SK-N-SH (cell line): Measurements from ENCODE around the gene TSPAN32. TPM values are rescaled to one million over a fixed set of nuclear protein-coding genes. Genes with fewer than 3 reads are reported as not detected.

Experiments used
- CTCF ChIA-PET: fragments of 300-600, 350-600 bp; formaldehyde crosslinking; extraction: SDS; loops from one replicate; lab custom pipeline; 2021; lab: Yijun Ruan, JAX
- POLR2A ChIA-PET: fragments of 350-600 bp; sonication (Branson Sonifier 250); formaldehyde crosslinking; extraction: SDS; loops from one replicate; lab custom pipeline; 2020; ENCODE audit warnings: antibody characterized with exemption, inconsistent platforms; lab: Yijun Ruan, JAX
- DNase-seq: peaks from one replicate; pipeline ENCODE4 v3.0.0; 2012
- H2AFZ ChIP-seq: fragments of 200-600 bp; sonication (generic); 2 replicates; pipeline ENCODE4 v1.8.1; 2016; ENCODE audit warnings: antibody characterized with exemption, mild to moderate bottlenecking, low read depth
- H3F3A ChIP-seq: fragments of 200-600 bp; sonication (generic); replicated peaks from 2 replicates; pipeline ENCODE3; 2016; ENCODE audit warnings: antibody characterized with exemption, mild to moderate bottlenecking; ENCODE audit not compliant: insufficient read depth
- H3K27ac ChIP-seq, 2 experiments: fragments of 200-500 bp in 1 of 2; fragments of 200-600 bp in 1 of 2; sonication (Bioruptor generic) in 1 of 2; sonication (generic), shearing (Covaris generic) in 1 of 2; 2 replicates each; pipeline versions ENCODE4 v1.5.1 to v1.6.1; 2014 to 2016; ENCODE audit warnings: low read depth in 2 of 2, inconsistent platforms in 1 of 2, low read length in 1 of 2, mild to moderate bottlenecking in 1 of 2, mixed read lengths in 1 of 2
- H3K27me3 ChIP-seq: fragments of 200-600 bp; sonication (generic), shearing (Covaris generic); 2 replicates; pipeline ENCODE4 v1.6.1; 2016; ENCODE audit warnings: mixed run types; ENCODE audit not compliant: insufficient read depth
- H3K36me3 ChIP-seq, 2 experiments: fragments of 200-500 bp in 1 of 2; fragments of 200-600 bp in 1 of 2; sonication (Bioruptor generic) in 1 of 2; sonication (generic) in 1 of 2; replicated peaks in 1 of 2; 2 replicates each; pipeline versions ENCODE3 to v1.5.1; 2014 to 2016; ENCODE audit warnings: low read length in 1 of 2, mild to moderate bottlenecking in 1 of 2; ENCODE audit not compliant: insufficient read depth in 2 of 2, control insufficient read depth in 1 of 2
- H3K4me1 ChIP-seq, 2 experiments: fragments of 200-500 bp in 1 of 2; fragments of 200-600 bp in 1 of 2; sonication (Bioruptor generic) in 1 of 2; sonication (generic), shearing (Covaris generic) in 1 of 2; 2 replicates each; pipeline versions ENCODE4 v1.5.1 to v1.6.1; 2014 to 2016; ENCODE audit warnings: low read depth in 1 of 2, low read length in 1 of 2, mixed run types in 1 of 2; ENCODE audit not compliant: insufficient read depth in 2 of 2, control insufficient read depth in 1 of 2
- H3K4me2 ChIP-seq: fragments of 200-600 bp; sonication (generic), shearing (Covaris generic); 2 replicates; pipeline ENCODE4 v1.6.1; 2017; ENCODE audit warnings: mixed run types
- H3K4me3 ChIP-seq, 2 experiments: fragments of 200-500 bp in 1 of 2; fragments of 200-600 bp in 1 of 2; sonication (Bioruptor generic) in 1 of 2; sonication (generic), shearing (Covaris generic) in 1 of 2; 2 replicates each; pipeline versions ENCODE4 v1.5.1 to v1.8.1; 2014 to 2016; ENCODE audit warnings: low read depth in 2 of 2, inconsistent platforms in 1 of 2, low read length in 1 of 2, mild to moderate bottlenecking in 1 of 2, mixed read lengths in 1 of 2, moderate library complexity in 1 of 2
- H3K79me2 ChIP-seq: fragments of 200-600 bp; sonication (generic); 2 replicates; pipeline ENCODE4 v1.8.1; 2017; ENCODE audit warnings: mild to moderate bottlenecking; ENCODE audit not compliant: insufficient read depth
- H3K9ac ChIP-seq: fragments of 200-600 bp; sonication (generic); 2 replicates; pipeline ENCODE4 v1.6.1; 2017; ENCODE audit warnings: mixed run types
- H3K9me2 ChIP-seq: fragments of 200-600 bp; sonication (generic); 2 replicates; pipeline ENCODE4 v1.6.1; 2017; ENCODE audit warnings: mixed run types
- H3K9me3 ChIP-seq: fragments of 200-600 bp; sonication (generic); 2 replicates; pipeline ENCODE4 v1.6.1; 2017; ENCODE audit warnings: mixed run types, mild to moderate bottlenecking, moderate library complexity
- H4K20me1 ChIP-seq: fragments of 200-600 bp; sonication (generic); 2 replicates; pipeline ENCODE4 v1.6.1; 2017; ENCODE audit warnings: mild to moderate bottlenecking, mixed run types; ENCODE audit not compliant: insufficient read depth
- IRF3 ChIP-seq: fragments of 150-350 bp; IDR thresholded peaks from 2 replicates; pipeline ENCODE4 v1.6.1; 2016; ENCODE audit warnings: mild to moderate bottlenecking, low read depth, low read length
- MXI1 ChIP-seq: IDR thresholded peaks from 2 replicates; pipeline ENCODE4 v1.6.1; 2012; ENCODE audit warnings: mild to moderate bottlenecking, low read depth, low read length, improper control_type of control experiment
- NRF1 ChIP-seq: IDR thresholded peaks from 2 replicates; pipeline ENCODE4 v1.6.1; 2012; ENCODE audit warnings: low read depth, mild to moderate bottlenecking, low read length
- RAD21 ChIP-seq: IDR thresholded peaks from 2 replicates; pipeline ENCODE4 v1.6.1; 2012; ENCODE audit warnings: mild to moderate bottlenecking, low read length
- SMC3 ChIP-seq: IDR thresholded peaks from 2 replicates; pipeline ENCODE4 v1.6.1; 2012; ENCODE audit warnings: low read depth, low read length, improper control_type of control experiment
- TEAD4 ChIP-seq: IDR thresholded peaks from 2 replicates; pipeline ENCODE4 v1.4.0; 2012; ENCODE audit warnings: mild to moderate bottlenecking, borderline replicate concordance; ENCODE audit not compliant: insufficient read depth
- USF1 ChIP-seq: IDR thresholded peaks from 2 replicates; pipeline ENCODE4 v1.4.0; 2012; ENCODE audit warnings: low read depth, borderline replicate concordance
- ZBTB33 ChIP-seq: IDR thresholded peaks from 2 replicates; pipeline ENCODE4 v1.4.0; 2012; ENCODE audit warnings: low read depth, borderline replicate concordance
- WGBS: methylation state at CpG from one replicate; pipeline ENCODE4 v1.1.6; 2017; ENCODE audit warnings: low lambda C conversion rate; 5-methylcytosine and 5-hydroxymethylcytosine counted together
- polyA plus RNA-seq, 3 experiments: library from polyadenylated mRNA; depleted of rRNA; stranded (reverse); fragments of >200 nt; gene quantifications; 2 replicates each; pipeline ENCODE4 v1.2.3, GENCODE V29; 2012

Gene TSPAN32
- polyA plus RNA-seq, 1 of the 3 experiments (the other 2 are of a cell fraction): 0.12 TPM

- no peaks in the 10 kb centered on the region for H3F3A ChIP-seq
- H3K36me3 ChIP-seq: no peaks in the 10 kb centered on the region
- WGBS: 78% methylated on average over 20 of the region's 20 CpGs
- no peak overlapping the region for H3K9ac ChIP-seq
- no peak for TF ChIP-seq RAD21
- no peak for TF ChIP-seq ZBTB33
- no peak for TF ChIP-seq TEAD4
- TF ChIP-seq MXI1: no peak
- TF ChIP-seq NRF1: no peak
- TF ChIP-seq SMC3: no peak
- no peak for TF ChIP-seq IRF3
- TF ChIP-seq USF1: no peak
- CTCF ChIA-PET: interaction anchor here (1.0 to 1.5 kb wide), 2 partner anchors 11 to 106 kb away, joined by 3 to 7 read pairs; partner anchors contain the start of gene TSSC4
- no peak overlapping the region for H3K27ac ChIP-seq
- POLR2A ChIA-PET: interaction anchor here (0.6 kb wide), 1 partner anchor 352 kb away, joined by 3 read pairs; no protein-coding TSS in a partner anchor
- no peaks in the 10 kb centered on the region for H3K79me2 ChIP-seq
- no peaks in the 10 kb centered on the region for H4K20me1 ChIP-seq
- no peaks in the 10 kb centered on the region for H3K27me3 ChIP-seq
- H3K9me2 ChIP-seq: no peaks in the 10 kb centered on the region
- H3K9me3 ChIP-seq: no peaks in the 10 kb centered on the region
- no peaks in the 10 kb centered on the region for H3K4me1 ChIP-seq
- DNase-seq: no peak
- no peak overlapping the region for H2AFZ ChIP-seq
- H3K4me2 ChIP-seq: no peak overlapping the region
- H3K4me3 ChIP-seq: no peak overlapping the region
These were observed 8.3 kb upstream of the TSPAN32 start for GRCh38 chr11:2293531-2293971.

GRCh38 chr11:2293984-2294925 lies 7.6 kb upstream of the TSPAN32 start:
- Histone ChIP-seq H3F3A (no peaks in the 10 kb centered on the region), H3K27me3 (no peaks in the 10 kb centered on the region), H3K4me3 (no peak overlapping the region), H3K9me2 (no peaks in the 10 kb centered on the region), H3K4me1 (no peaks in the 10 kb centered on the region), H4K20me1 (no peaks in the 10 kb centered on the region), H3K36me3 (no peaks in the 10 kb centered on the region), H3K27ac (no peak overlapping the region), H3K79me2 (no peaks in the 10 kb centered on the region)
- 82% methylated on average over 23 of the region's 27 CpGs for whole genome bisulfite sequencing
- ChIA-PET POLR2A (interaction anchor here (0.6 kb wide), 1 partner anchor 352 kb away, joined by 3 read pairs; no protein-coding TSS in a partner anchor), CTCF (interaction anchor here (1.1 to 13.9 kb wide), 3 partner anchors 12 to 128 kb away, joined by 3 to 318 read pairs (median 7); partner anchors contain the start of gene TSSC4)
- no peak for DNase-seq
- TF ChIP-seq USF1: no peak
- TF ChIP-seq, all 33 proteins: peak for 0
- H3K9me3 ChIP-seq: no peaks in the 10 kb centered on the region
- no peak overlapping the region for H3K4me2 ChIP-seq
- H2AFZ ChIP-seq: no peak overlapping the region
- H3K9ac ChIP-seq: no peak overlapping the region
